Measurements from ENCODE around the gene DOCK10.

DOCK10 gene

DNA sequence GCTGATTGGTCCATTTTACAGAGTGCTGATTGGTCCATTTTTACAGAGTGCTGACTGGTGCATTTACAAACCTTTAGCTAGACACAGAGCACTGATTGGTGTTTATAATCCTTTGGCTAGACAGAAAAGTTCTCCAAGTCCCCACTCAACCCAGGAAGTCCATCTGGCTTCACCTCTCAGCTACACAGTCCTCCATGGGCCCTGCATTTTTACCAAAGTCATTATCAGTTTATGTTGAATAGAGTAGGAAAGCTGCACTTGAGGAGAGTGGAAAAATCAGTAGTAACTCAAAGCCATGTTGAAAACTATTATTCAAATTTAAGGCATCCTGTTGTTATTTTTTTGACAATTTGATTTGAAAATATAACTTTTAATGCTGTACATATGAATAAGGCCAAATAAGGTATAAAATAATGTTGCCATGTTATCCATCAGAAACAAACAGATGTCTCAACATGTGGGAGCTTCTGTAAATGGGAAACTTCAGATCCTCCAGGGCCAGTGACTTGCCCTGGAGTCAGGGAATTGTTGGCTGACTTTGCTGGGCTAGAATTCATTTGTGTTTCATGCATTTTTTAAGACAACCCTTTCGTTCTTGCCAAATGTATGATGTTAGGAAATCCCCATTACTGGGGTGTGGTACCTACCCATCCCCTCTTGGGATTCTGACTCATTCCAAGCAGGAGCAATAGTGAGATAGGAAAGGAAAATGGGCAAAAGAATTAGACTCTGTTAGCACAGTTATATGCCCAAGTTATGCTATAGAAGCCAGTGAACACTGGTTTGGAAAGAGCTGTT is 288.3 kb downstream of the DOCK10 start:
- no peak for DNase-seq

DNA sequence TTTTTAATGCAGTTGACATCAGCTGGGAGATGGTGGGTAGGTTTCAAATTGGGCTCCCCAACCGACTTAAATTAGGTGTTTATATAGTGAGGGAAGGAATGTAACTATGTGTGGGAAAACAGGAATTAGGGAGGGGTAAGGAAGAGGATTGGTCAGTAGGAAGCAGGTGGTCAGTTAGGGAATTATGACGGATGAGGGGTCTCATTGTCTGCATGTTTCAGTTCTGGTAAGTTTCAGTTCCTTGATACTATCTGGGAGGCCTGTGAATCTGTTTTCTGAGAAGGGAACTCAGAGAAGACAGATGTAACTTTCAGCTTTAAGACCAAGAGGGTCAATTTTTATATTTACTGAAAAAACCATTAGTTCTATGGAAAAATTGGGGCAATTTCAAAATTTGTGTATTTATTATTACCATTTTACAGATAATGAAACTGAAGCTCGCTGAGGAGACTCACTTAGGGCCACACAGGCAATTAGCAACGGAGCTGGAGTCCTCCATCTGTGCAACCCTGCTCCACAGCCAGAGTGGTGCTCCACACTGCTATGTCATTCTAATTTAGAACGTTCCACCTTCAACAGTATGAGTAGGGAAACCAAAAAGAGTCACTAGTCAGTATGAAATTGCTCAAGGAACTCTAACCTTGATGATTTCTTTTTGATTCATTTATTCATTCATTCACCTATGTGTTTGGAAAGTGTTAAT is 290.1 kb downstream of the DOCK10 start:
- no peak for DNase-seq

DNA sequence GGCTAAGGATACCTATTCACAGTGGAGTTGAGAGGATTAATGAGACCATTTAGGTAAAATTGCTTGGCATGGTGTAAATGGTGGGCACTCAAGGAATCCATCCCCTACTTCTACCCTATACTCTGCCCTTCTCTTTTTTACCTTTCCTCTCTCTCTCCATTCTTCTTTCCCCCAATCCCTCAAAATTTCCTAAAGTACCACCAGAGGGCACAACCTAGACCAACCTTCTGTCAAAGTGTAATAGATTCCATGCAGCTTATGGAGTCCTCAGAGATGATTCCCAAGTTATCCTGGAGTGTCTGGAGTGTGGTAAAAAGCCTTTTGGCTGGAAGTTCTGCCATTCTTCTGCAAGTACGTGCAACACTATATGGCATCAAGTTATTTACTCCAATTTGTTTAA is 293.1 kb downstream of the DOCK10 start:
- no peak for DNase-seq

DNA sequence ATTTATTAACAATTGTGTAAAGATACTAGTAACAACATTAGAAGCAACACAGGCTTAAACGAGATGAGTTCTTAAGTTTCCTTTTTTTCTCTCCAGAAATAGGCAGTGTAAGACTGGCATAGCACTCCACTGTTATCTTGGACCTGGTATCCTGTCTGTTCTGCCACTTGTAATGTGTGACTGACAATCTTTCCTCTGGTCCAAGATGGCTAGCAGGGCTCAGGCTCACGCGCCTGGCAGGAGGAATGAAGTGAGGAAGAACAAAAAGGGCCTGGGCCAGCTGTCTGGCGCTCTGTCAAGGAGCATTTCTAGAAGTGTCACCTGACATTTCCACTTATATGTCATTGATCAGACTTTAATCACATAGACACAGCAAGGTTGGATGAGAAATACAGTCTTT is 294.5 kb downstream of the DOCK10 start:
- no peak for DNase-seq

DNA sequence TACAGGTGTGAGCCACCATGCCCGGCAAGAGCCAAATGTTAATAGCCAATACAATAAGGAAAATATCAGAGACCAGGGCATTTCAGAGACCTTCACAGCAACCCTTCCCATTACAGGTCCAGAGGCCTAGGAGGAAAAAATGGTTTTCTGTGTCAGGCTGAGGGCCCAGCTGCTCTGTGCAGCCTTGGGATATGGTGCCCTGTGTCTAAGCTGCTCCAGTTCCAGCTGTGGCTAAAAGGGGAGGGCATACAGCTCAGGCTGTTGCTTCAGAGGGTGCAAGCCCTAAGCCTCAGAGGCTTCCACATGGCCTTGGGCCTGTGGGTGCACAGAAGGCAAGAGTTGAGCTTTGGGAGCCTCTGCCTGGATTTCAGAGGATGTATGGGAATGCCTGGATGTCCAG is 306.0 kb downstream of the DOCK10 start:
- no peak for DNase-seq

DNA sequence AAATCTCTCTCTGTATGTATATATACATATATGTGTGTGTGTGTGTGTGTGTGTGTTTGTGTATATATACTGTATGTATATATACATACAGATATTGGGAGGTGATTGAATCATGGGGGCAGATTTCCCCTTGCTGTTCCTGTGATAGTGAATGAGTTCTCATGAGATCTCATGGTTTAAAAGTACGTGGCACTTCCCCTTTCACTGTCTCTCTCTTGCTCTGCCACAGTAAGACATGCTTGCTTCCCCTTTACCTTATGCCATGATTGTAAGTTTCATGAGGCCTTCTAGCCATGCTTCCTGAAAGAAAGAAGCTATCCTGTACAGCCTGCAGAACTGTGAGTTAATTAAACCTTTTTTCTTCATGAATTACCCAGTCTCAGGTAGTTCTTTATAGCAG is 307.3 kb downstream of the DOCK10 start:
- no peak for DNase-seq

DNA sequence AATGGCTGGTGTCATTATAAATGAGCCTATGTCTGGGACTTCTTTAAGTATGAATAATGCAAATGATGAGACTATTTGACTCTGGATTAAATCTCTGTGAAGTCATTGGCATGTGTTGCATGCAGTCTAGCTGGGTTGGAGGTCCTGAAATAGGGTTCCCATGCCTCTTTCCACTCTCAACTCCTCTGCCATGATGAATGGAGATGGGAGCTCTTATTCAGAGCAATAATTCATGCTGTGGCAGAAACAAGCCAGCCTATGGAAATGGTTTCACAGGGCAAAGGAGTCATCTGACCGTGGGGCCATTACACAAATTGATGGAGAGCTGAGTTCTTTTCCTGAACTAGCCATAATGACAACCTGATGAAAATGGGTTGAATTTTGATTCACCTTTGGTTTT is 310.6 kb downstream of the DOCK10 start:
- DNase-seq, result no peak

DNA sequence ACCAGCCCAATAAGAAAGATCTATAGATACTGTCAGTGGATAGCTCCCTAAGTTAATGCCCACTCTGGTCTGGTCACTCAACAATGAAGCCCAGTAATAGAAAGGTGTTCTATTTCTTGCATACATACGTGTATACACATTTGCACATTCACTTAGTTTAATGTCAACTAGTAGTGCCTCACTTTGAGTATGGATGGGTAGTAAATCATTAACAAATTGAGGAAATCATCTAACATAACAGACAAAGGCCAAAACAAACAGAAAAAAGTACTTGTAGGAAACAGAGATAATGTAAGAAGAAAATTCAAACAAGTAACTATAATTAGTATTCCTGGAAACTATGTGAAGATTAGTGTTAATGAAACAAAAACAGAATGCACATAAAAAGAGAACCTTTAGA is 312.8 kb downstream of the DOCK10 start:
- DNase-seq, result no peak

DNA sequence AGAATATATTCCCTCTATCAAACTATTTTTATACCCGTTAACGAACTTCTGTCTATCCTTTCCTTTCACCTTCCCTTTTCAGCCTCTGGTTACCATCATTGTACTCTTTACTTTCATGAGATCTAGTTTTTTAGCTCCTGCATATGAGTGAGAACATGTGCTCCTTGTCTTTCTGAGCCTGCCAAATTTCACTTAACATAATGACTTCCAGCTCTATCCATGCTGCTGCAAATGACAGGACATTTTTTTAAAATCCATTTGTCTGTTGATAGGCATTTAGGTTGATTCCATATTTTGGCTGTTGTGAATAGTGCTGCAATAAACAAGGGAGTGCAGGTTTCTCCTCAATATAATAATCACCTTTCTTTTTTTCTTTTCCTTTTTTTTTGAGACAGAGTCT is 317.9 kb downstream of the DOCK10 start:
- DNase-seq, result no peak

DNA sequence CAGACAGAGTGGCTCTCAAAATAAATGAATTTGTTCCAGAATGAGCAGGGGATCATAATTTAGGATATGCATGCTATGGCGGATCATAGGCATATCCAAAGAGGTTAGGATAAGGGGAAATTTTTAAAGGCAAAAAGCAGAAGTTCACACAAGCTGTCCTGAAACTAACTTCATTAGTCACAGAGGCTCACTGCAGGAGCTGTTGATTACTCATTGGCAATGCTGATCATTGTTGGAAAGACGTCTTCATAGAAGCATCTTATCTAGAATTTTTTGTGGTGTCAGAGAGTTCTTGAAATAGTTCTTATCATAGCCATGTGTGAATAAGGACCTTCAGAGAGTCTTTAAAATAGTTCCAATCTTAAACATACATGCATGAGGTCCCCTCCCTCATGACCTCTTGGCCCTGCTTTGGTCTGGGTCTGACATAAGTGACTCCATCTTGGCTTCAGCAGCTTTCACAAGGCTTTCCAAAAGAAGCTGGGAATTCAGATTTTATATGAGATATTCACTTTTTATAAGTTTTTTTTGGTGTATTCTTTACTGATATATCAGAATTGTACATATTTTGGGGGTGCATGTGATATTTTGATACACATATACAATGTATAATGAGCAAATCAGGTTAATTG is 318.6 kb downstream of the DOCK10 start:
- no peak for DNase-seq

DNA sequence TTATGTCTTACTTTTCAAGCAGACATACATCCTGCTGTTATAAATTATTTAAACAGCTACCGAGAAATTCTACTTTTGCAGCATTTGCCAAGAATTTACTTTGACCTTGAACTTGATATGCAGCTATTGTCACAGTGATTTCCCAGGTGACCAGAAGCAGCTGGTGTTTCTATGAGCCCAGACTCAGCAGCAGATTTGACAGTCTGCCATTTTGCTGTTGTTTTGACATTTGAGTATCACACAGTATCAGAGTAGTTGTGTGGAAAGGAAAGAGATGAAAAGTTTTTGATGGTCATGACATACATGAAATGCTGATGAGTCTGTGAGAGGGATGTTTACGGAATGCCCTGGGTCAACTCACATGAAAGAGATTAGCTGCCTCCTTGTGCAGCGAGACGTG is 319.5 kb downstream of the DOCK10 start:
- DNase-seq, result peak; percentile 16

DNA sequence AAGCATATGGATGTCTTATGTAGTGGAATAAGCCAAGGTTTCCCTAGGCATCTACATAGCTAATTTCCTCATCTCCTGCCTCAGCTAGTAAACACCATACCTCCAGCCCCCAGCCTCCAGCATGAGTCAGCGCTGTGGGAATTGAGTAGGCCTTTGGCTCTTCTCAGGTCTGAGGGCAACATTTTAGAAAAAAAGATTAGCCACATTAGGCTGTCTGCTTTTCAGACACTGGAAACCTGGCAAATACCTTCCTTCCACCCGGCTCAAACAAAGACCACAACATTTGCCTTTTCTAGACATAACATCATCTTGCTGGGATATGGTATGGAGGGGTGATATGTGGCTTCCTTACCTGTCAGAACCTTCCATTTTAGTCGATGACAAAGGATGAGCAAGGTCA is 320.0 kb downstream of the DOCK10 start:
- DNase-seq, result no peak

DNA sequence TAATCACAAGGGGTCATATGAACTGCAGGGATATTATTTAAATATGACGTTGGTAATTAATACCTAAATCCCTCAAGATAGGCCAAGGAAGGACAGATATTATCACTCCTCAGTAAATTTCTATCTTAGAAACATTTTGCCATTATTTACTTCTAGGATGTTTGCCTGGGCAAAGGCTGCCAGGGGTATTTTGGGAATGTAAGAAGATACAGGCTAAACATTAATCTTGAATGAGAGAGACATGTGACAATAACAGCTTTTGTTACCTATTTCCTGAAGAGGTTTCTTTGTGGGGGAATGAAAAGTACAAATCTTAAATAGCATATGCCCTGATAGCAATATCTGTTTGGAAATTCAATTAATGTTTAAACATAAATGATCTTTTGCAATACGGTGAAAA is 325.3 kb downstream of the DOCK10 start:
- no peak for DNase-seq

DNA sequence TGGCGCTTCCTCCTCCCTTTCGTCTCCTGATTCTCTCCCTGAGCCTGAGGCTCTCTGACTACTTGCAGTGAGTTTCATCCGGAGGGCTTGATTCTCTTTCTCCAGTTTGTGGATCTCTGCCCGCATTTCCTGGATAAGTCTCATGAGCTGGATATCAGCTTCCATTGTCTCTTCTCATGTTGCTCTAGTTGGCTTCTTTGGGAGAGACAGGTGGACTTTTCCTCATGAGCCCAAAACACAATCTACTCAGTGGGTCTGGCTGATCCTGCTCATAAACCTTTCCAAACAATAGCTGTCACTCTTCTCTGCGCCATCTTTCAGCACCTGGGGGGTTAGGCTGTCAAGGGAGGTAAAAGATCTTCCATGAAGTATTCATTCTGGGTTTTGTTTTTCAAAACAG is 326.1 kb downstream of the DOCK10 start, which contains the start of gene CCDC195:
Gene CCDC195 (minus strand): TSS at position 165 of the 400 bp plus-strand sequence. CDS start 0 bp downstream, at position 165.
- DNase-seq, result no peak

All from NCI-H1092 (cell line).